GM18867 (cell line): ENCODE data around the gene ARHGAP15.

ENCODE experiments used
- ATAC-seq: cut with Tn5 transposase; IDR thresholded peaks from one replicate; pipeline ENCODE4 v1.9.1; 2021; ENCODE audit warnings: mild to moderate bottlenecking, moderate library complexity; ENCODE audit not compliant: unreplicated experiment

ARHGAP15 gene

DNA sequence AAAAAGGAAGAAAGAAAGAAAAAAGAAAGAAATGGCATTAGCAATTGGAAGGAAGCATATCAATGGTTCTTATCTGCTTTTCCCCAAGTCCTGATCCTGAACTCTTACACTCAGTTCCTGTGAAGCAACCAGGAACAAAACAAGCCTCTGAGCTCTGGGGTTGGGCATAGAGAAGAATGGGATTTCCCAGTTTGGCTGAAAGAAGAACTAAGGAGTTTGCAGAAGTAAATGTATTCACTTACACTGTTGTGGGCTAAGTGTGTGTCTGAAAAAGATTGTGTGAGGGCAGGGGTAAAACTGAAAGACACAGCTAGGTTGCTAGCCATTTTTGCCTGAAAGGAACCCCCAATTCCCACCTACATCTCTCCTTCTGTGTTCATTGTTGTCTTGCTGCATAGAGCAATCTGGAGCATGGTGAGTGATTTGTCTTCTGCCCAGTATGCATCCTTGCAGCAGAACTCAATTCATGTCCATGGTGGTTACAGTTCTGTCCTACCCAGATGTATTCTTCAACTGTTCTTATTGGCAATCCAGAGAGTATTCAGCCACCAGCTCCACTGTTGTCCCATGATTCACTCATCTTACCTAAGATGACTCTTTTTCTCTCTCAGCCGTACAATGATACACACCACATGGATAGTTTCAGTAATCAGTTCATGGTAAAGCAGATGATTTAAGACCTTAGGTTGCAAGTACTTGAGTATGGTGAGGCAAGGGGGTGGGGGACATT is 348.7 kb downstream of the ARHGAP15 start:
- peak; percentile 51 for ATAC-seq

DNA sequence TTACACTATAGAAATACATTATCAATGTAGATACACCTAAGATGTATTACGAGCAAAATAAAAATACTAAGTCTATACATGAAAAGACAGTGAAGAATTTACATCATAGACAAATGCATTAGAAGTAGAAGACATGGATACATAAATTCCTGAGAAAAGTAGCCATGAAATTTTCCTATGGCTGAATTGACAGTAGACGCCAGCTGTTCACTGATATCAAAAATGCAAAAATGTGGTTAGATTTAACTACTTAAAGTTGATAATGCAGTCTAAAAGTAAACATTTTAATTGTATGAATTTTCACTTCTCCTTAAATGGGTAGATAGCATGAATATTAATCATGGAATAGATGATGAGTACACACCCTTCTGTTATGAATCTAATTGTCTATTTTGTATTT is 350.9 kb downstream of the ARHGAP15 start:
- ATAC-seq: no peak

DNA sequence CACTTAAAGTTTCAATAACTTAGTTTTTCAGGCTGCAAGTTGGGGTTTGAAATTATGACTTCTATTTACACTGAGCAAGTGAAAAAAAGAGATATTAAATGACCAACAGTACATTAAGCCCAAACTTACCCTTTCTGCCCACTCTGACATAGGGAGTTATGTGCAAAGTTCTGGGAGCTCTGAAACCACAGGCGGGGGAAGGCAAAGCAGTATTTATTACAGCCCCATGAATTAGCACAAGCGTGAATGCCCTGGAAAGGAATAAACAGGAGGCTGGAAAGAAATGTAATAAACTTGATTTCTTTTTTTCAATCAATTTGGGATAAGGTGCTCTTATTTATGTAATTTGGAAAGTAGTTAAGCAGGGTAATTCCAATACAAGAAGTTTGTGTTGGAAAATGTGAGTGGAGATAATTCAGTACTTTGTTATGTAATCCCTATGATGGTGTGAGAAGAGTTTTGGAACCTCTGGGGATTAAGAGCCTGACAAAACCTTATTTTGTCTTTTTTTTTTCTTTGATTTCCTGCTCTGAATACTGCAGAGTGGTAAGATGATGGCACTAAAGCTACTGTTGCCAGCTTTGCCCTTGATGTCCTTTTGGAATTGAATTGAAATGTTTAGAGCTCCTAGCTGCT is 351.5 kb downstream of the ARHGAP15 start:
- no peak for ATAC-seq

DNA sequence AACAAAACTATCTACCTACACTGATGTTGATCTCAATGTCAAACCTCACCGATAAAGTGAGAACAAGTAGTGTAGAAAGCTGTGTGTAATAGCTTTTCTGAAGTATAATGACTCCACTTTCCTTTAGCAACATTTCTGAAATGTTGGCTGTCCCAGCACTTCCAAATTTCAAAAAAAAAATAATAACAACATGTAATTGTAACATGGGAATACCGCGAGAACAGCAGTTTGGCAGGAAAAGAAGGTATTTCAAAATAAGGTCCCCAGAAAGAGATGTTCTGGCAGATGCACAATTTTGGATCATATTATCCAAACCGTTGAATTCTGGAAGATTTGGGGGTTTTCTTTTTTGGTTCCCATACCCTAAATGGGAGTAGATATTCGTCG is 352.0 kb downstream of the ARHGAP15 start:
- ATAC-seq: no peak

DNA sequence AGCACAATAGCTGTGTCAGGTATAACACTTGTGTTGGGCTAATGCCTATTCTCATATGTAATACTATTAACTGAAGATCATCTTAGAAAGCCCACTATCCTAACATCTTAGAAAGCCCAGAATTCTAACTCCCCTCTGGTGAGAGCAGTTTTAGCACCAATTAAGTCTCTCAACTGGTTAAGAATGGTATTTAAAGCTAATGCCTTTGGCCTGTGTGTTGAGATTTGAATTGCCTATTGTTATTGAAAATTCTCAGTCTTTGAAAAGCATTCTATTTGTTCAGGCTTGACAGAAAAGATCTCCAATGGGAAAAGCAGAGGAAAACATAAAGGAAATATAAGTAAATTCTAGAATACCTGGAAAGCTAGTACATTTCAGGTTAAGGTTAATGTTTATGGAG is 352.5 kb downstream of the ARHGAP15 start:
- no peak for ATAC-seq

DNA sequence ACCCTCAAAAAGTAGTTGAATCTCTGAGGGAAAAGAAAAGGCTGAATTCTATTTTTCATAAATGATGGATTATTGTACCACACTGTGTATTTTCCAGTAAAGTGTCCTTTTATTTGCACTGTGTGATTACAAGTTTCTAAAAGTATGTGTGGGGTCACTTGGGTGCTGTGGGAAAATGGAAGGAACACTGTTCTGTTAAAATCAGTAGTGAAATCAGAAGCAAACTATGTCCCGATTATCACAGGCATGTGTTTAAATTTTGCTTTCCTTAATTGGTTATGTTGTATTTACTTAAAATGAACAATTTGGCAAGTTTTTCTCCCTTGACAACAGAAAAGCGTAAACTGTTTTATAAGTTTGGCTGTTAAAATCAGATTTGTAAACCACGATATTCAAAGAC is 353.1 kb downstream of the ARHGAP15 start:
- no peak for ATAC-seq

DNA sequence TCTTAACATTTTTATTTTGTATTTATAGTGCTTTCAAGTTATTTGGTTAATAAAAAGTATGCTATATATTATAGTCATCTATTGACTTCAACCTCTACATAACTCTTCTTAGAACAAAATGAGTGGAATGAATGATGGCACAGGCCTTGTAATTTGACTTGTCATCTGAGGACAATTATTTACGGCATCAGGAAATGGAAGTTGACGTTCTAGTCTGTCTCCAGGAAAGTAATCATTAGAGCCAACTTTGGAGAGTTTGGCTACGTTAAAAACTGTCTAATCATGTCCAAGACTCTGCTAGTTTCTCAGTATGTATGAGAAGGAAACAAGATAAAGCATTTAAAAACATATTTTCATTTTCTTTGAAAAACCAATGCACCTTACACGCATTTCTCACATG is 353.6 kb downstream of the ARHGAP15 start:
- no peak for ATAC-seq

DNA sequence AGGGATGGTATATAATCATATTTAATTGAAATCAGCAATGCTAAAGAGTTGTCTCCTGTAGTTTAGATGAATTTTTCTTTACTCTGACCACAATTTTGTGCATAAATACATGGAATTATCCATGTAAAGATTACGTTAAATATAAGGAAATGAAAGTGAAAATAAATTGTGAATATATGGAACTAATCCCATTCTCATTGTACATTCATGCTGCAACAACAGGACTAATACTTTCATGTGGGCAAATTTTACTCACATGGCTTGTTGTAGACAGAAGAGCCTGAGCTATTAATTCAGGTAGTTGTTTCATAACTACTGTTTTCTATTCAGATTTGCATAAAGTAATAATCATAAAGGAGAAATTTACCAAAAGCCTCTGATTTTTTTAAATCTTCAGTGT is 357.8 kb downstream of the ARHGAP15 start:
- no peak for ATAC-seq

DNA sequence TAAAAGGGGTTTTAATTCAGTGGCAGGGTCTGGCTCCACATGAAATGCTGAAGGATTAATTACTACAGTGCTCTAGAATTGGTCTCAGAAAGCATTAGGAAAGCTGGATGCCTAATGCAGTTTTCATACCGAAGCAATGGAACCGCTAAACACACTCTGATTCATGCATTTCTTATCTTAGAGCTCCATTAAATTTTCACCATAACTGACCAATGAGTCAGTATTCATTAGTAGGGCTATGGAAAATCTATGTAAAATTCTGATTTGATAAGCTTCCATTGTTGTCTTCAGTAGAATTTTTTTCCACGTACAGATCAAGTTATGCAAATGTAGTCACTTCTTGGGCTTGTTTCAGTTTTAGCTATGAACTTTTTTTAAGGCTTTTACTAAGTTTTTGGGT is 359.9 kb downstream of the ARHGAP15 start:
- ATAC-seq: no peak

DNA sequence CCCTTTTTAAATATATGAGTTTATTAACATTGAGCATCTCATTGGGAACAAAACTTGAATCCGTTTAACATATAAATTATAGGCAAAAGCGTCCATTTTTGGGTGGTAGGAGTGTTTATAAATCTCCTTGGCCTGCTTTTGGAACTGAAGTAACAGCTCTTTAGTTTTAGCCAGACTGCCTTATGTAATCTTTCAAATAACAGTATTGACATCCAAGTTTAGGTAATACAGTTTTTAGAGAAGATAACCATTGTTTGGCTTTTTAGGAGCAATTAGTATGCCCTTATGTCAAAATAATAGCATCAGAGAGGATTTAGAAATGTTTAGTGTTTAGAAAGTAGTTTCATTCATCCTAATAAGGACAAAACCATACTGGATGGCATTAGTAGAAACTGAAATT is 361.9 kb downstream of the ARHGAP15 start:
- ATAC-seq: no peak

DNA sequence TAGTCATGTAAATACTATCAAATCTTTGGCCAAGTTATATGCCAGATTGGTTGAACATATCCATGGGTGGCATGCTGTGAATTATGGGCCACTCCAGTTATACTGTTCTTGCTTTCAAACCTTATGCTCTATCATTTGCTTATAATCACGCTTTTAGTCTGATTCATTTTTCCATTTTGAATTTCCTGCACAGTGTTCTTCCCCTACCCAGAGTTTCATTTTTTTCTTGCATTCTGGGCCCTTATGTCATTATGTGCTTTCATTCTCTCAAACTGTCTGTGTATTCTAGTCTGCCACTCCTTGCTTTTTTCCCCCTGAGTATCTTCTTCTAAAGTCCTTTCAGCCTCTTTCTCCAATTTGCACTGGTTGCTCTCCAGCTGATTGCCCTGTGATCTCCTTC is 364.1 kb downstream of the ARHGAP15 start:
- no peak for ATAC-seq

DNA sequence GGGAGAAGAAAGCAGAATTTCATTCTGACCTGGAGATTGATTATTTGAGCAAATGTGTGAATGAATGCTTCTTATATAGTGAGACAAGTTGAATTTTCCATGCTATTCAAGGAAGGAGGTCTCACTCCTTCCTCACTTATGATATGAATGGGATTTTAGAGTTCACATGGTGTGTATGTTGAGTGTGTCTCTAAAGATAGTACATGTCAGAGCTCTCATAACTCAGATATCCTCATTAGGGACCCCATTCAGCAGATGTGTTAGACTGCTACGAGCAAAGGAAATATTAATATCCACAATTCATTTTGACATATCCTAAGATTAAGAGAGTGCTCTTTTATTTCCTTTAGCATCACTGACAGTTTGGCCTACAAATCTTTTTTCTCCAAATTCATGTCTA is 368.5 kb downstream of the ARHGAP15 start:
- ATAC-seq: no peak

DNA sequence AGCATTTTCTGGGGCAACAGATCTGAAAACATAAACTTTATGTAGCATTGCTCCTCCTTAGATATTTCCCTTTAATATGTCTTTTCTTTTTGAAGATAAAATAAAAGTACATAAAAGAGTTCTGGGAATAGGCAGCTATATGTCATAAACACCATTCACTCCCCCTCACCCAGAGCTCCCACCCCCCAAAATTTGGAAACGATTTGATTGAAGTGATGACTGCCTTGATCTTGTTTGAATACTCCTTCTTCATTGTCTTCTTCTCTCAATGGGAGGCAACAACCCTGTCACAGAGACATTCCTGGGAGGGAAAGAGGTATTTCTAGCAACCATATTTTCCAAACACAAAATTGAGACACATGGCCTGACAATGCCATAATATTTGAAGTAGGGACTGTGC is 369.3 kb downstream of the ARHGAP15 start:
- ATAC-seq: no peak

DNA sequence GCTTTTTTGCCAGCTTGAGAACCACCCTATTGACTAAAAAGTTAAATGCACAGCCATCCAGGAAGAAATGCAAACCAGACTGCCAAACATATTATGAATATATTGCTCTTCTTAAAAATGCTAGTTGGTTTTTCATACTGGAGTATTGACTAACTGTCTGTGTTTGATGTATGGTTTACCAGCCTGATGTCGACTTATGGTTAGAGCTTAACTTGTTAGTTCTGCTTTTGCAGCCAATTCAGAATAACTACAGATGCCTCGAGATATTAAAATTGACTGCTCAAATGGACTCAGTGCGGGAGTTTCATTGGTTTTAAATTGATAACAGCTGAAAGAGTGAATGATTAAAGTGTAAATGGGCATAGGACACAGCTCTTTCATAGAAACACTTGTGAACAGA is 369.8 kb downstream of the ARHGAP15 start:
- ATAC-seq: no peak

DNA sequence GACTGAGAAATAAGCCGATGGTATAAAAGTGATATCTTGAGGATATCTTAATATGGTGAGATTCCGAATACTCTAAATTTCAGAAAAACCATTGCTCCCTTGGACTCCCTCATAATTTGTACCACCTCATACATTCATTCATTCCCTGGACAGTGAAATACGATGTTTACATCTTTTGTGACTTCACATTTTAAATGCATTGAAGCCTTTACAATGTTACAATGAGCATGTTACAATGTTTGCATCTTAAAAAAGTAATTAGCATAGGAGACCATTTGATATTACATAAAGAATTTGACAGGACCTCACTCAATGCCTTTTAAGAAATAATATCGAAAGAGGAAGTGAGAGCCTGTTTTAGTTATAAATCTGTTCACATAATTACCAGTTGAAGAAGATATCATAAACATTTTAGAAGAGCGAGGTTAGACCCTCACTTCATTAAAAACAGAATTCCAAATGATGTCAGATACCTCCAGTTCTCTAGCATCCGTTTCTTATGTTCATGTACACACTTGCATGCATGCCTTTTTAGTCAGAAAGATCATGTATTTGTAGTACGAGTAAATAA is 372.0 kb downstream of the ARHGAP15 start:
- no peak for ATAC-seq

DNA sequence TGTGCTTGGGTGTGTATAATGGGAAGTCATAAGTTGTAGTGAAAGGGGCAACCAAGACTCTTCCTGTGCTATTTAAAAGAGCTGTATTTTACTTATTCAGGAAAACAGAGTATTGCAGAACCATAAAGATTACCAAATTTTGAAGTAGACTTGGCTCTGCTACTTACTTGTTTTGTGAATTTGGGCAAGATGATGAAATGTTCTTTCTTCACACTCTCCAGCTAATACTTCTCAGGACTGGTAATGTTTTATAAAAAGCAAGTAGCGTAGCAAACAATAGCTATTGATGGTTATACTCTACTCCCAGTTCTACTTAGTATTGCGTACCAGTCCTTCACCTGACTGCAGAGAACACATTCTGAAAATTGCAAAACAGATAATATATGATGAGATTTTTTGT is 374.1 kb downstream of the ARHGAP15 start:
- ATAC-seq: no peak

DNA sequence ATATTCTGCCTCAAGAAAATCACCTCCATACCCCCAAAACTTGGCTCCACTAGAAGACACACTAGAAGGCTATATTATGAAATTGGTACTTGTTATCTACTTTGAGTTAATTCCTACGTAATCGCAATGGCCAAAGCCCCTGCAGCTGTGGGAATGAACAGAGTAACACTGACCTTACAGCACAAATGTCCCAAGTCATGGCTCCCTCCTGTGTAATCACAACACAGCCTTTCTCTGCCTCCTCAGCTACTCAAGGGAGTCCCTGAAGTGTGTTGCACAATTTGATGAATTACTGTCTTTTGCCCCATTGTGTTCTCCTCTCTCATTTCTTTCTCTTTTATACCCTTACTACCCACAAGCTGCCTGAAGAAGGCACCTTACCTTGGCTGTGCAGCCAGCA is 375.2 kb downstream of the ARHGAP15 start:
- no peak for ATAC-seq

DNA sequence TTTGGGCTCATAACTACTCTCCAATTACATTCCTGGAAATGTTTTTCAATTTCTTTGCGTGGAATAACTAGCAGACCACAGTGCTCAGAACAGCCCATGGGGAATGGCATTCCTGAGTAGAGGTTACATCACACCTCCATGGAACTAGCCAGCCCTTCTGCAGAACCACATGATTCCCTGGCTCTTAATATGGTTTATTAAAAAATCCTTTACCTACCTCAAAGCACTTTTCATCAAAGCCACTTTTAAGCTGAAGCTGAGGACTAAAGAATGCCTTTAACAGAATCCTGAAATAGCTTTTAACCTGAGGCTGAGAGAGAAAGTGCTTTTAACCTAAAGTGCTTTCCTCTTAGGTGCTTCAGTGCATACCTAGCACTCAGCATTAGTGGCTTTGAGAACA is 376.3 kb downstream of the ARHGAP15 start:
- ATAC-seq: no peak

DNA sequence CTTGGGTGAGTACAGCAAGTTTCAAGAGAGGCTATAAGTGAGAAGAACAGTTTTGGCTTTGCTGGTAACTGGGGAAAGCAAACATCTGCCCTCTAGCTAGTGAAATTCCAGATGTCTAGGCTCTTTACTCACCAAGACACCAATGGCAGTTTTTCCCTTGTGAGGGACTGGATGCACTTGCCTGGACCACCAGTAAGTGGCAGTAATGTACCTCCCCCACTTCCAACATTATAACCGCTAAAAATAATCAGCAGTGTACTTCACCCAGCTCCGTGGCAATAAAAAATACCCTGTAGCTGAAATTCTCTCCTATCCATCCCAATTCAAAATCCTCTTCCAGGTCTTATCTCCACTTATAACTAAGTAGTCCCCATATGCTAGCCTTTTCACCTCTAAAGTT is 383.9 kb downstream of the ARHGAP15 start:
- ATAC-seq: peak; percentile 84

DNA sequence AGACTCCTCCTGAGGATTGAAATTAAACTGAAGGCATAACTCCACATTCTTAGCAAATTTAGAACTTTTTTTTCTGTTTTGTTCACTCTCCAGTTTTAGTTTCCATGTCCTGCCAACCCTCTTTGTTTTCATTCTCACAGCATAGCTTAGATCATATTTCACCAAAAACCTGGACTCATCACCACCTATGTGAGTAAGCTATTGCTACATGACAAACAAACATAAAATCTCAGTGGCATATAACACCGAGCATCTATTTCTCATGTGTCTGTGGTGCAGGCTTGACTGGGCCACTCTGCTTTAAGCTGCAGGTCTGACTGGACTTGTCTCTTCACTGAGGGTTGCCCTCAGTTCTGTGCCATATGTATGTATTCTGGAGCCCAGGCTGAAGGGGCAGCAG is 385.2 kb downstream of the ARHGAP15 start:
- no peak for ATAC-seq

DNA sequence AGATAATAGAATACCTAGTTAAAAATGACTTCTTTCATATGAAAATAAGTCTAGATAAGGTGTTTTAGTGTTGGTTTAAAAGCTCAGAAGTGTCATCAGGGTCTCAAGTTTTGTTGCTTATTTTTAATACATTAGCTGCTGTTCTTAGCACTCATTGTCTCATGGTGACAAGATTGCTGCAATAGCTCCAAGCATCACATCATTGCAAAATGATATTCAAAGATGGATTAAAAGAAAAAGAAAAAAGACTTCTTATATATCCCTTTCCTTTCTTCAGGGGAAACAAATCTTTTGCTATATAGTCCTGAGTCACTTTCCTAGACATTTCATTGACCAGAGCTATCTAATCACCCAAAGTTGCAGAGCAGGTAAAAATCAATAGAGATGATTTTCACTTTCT is 386.1 kb downstream of the ARHGAP15 start:
- no peak for ATAC-seq

DNA sequence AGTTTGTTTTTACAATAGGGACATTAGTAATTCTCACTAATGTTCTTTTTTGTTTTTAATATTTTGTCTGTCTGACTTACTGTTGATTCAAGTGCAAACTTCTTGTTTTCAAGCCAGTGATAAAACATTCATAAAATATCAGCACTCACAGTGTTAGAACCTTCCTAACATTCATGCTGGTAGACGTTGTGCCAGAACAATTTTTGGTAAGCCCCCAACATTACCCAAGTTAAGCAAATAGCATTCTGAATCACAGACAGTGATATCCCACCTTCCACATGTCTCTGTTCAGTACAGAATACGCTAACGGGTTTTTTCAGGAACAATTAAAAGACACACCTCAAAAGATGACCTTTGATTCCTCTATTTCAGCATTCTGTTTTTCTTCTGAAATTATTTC is 390.3 kb downstream of the ARHGAP15 start:
- no peak for ATAC-seq

DNA sequence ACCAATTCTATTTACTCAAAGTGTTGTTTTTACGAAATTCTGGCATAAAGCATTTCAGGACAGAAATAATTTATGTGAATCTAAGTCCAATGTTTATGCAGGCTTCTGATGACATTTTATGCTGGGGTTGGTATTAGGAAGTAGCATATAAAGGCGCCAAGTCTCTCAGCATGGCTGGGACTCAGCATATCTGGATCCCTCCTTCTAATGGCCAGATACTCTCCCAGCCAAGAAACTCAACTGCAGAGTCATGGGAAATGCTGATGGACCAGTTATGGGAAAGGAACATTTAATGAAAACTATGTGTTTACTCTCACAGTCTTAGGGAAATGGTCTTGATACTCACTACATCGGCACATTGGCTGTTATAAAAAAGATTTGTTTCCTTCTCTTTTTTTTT is 392.2 kb downstream of the ARHGAP15 start:
- ATAC-seq: no peak
